Measurements from ENCODE around the gene RPL18A. TPM values are rescaled to one million over a fixed set of nuclear protein-coding genes. Genes with fewer than 3 reads are reported as not detected.

The RPL18A gene
- total RNA-seq, 1 donor from 2014 or later = 1,253 TPM

- peak; percentile 89 for DNase-seq (ENCODE audit: low spot score)
Observed at GRCh38 chr19:17841810-17842662, 17.7 kb upstream of the RPL18A start.

DNA sequence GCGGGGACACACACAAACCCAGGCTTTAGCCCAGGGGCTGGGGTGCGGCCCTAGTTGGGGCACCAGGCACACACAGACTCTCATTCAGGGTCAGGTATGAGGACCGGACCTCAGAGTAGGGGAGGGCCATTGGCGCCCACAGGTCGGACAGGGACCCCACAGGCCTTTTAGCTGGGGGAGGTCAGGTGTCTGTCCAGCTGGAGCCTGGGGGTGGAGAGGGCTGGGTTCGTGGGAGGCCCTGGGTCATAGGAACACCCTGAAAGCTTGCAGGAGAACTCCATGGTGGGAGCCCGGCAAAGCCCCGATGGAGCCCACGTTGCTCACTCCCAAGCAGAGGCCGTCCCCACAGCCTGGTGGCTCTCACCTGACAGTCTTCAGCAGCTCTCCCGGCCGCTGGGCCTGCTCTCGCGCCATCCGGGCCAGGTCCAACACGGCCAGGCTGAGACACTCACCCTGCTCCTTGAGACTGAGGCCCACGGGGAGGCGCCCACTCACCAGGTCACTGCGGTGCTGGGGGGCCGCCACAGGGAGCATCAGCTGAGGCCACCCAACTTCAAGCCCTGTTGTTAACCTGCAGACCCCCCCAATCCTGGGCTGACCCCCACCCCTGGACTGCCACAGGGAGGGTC, 16.9 kb upstream of the RPL18A start:
- no peak for DNase-seq (ENCODE audit: low spot score)

GRCh38 chr19:17843292-17843827, 16.4 kb upstream of the RPL18A start:
- DNase-seq (ENCODE audit: low spot score) = no peak

GRCh38 chr19:17843908-17844490, 15.7 kb upstream of the RPL18A start:
- DNase-seq (ENCODE audit: low spot score) = no peak

DNA sequence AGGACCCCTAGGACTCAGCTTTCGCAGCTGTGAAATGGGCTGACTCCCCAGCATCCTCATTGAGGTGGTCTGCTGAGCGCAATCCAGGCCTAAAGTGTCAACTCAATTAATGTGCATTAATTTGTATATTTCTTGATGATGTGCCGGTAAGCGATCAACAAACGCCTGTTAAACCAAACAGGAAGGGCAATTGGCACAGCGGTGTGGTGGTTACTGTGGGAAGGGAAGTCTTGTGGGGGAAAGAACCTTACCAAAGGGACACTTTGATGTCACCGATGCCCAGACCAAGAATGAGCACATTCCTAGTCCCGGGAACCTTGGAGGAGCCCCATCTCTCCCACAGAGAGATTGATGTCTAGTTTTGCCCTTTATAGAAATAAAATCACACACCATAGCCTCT, 13.6 kb upstream of the RPL18A start:
- DNase-seq (ENCODE audit: low spot score) = no peak

DNA sequence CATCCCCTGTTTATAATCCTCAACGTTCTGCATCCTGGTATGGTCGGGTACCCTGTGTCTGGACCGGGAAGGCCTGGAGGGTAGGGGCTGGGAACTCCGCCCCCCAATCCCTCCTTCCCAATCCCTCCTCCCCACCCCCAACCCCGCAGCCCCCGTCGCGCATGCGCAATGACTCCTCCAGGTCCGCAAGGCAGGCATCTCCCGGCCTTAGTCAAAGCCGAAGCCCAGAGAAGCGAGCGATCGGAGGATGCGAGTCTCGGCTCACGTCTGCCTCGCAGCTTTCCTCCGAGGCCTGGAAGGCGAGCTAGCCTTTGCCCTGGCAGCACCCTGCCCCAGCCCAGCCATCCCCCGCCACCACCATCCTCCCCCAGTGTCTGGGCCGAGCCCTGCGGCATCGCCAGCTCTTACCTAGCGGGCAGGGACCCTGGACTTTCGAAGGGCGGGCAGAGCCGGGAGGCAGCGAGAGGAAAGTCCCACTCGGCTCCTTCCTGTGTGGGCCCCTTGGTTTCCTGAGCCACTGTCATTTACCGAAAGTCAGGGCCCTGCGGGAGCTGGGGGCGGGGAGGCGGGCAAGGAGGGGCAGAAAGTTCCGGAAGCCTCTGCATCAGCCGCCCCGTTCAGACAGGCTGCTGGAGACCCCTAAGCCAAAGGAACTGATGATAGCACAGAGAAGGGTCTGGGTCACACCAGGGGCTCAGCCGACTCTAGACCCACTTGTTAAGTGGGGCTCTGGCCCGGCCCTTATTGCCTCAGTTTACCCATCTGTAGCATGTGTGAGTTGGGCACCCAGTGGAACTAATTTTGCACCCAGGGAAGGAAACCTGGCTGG, 12.0 kb upstream of the RPL18A start, which contains the start of gene JAK3:
Gene JAK3 (minus strand): TSS at position 445 of the 829 bp plus-strand sequence. CDS start 3,565 bp downstream, outside the sequence.
- peak; percentile 51 for DNase-seq (ENCODE audit: low spot score)

DNA sequence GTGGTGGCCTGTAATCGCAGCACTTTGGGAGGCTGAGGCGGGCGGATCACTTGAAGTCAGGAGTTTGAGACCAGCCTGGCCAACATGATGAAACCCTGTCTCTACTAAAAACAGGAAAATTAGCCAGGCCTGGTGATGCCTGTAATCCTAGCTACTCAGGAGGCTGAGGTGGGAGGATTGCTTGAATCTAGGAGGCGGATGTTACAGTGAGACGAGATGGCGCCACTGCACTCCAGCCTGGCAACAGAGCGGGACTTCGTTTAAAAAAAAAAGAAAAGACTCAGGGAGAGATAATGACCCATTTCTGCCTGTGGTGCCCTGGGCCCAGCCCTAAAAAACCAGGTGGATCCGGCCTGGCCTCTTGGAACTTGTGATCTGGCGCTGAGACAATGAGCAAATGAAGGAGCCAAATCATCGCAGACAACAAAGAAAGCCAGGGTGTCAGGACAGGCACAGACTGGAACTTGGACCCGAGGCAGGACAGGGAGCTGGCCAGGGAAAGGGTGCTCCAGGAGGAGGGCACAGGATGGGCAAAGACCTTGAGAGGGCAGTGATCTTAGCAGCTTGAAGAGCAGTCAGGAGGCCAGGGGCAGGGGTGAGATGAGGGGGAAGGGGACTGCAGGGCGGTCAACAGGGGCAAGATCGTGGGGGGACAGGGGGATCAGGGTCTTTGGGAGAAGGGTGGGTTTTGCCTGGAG, 11.0 kb upstream of the RPL18A start:
- peak; percentile 58 for DNase-seq (ENCODE audit: low spot score)

- no peak for DNase-seq (ENCODE audit: low spot score)
Observed at GRCh38 chr19:17854061-17854460, 5.6 kb upstream of the RPL18A start.

DNA sequence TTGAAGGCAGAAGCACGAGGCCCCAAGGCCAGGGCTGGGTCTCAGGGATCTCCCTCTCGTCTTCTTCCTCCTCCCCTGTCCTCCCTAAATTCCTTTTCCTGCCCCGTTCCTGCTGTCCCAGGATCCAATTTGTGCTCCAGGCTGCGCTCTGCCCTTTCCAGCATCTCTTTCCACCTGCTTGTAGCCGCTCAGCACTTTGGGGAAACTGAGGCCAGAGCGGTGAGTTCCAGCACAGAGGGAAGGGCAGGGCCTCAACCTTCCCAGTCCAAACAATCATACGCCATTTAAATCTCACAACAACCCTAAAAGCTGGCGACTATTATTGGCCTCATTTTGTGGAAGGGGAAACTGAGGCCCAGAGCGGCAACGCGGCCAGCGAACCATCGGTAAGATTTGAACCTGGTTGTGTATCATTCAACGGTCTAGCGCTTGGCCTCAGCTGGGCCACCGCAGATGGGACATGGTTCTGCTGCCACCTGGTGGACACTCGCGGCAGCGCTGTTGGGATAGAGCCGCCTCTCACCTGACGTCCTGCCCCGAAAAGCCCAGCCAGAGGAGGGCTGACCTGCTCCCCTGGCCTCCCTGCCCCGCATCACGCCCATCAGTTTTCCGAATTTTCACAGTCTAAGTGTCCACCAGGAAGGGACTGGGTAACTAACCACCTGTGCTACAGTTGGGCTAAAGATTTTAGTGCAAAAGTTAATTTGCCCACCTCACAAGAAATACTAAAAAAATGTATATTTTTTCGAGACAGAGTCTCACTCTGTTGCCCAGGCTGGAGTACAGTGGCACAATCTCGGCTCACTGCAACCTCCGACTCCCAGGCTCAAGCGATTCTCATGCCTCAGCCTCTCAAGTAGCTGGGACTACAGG, 4.2 kb upstream of the RPL18A start:
- peak; percentile 89 for DNase-seq (ENCODE audit: low spot score)

DNA sequence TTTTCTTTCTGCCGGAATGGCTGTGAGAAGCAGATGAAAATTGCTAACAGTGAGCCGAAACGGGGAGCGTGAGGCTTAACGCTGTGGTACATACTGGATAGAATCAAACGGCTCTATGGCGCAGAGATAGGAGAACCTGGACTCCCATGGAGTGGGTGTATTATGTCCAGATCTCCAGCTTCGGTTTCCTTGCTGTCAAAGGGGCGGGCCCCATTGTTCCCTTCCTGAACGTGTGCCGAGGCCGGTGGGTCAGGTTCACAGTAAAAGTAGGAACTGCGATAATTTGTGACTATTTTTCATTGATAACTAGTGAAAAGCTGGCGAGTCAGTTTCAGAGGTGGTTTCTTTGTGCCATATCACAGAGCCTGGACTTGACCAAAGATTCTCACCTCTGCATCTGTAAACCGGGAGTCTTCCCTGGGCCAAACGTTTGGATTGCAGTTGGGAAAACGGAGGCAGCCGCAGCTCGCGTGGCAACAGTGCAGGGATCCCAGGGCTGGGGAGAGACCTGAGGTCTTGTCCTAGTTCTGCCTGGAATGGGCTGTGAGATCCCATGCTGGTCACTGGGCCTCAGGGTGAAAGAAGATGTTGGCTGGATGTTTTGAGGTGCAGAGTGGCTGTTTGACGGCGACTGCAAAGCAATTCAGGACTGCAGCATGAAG, 752 bp downstream of the RPL18A start:
- no peak for DNase-seq (ENCODE audit: low spot score)

GRCh38 chr19:17860993-17861360, 1.3 kb downstream of the RPL18A start:
- DNase-seq (ENCODE audit: low spot score) = no peak

DNA sequence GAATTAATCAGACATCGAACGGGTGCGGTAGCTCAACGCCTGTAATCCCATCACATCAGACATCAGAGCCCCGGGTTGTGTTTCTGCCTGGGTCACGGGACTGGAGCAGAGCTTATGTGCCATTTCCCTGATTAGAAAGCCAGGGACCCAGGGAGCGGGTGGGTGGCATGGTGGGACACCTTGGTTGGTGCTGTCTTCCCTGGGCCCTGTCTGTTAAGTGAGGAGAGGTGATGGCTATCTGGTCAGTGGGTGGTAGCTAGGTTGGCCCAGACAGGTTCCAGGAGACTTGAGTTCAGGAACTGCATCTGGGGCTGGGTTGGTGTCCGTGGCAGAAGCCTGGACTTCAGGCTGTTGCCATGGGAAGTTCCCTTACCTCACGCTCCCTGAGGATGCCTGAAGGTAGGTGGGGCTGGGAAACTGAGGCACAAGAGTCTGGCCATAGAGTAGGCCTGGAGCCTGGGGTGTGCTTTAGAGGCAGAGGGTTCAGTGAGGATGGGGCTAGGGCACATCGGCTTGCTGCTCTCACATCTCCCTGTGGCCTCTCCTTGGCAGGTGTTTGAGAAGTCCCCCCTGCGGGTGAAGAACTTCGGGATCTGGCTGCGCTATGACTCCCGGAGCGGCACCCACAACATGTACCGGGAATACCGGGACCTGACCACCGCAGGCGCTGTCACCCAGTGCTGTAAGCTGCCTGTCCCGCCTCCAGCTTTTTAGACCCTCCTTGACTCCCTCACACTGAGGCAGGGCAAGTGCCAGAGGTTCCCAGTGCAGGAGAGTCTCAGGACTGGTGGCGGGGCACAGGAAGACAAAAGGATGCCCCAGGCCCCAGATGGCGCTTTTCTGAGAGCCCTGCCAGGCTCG, 2.1 kb downstream of the RPL18A start:
- DNase-seq (ENCODE audit: low spot score) = no peak

DNA sequence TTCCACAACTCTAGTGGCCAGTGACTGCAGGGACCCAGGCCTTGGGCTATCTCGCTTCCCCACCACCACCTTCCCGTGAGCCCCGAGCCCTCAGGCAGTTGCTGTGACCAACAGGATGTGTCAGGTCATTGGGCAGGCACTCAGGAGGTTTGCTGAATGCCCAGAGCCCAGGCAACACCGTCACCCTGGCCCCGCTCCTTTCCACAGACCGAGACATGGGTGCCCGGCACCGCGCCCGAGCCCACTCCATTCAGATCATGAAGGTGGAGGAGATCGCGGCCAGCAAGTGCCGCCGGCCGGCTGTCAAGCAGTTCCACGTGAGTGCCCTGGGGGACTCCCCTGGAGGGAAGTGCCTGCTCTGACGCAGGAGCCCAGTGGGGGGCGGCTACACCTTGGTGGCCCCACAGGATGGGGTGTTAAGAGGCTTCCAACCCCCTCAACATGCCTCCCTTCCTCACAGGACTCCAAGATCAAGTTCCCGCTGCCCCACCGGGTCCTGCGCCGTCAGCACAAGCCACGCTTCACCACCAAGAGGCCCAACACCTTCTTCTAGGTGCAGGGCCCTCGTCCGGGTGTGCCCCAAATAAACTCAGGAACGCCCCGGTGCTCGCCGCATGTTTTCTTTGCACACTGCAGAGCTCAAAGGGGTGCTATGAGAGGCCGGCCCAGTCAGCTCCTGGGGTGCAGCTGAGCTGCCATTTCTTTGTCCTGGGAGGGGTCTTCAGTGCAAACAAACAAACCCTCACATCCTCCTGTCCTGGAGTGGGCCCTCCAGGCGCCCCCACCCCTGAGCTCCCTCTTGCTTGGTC, 3.2 kb downstream of the RPL18A start:
- DNase-seq (ENCODE audit: low spot score) = no peak

- no peak for DNase-seq (ENCODE audit: low spot score)
Observed at GRCh38 chr19:17863520-17864182, 3.9 kb downstream of the RPL18A start.

- no peak for DNase-seq (ENCODE audit: low spot score)
Observed at GRCh38 chr19:17865364-17866311, 5.9 kb downstream of the RPL18A start.

Measured in mucosa of gallbladder (tissue), 1 donor.